ENCODE results near the gene VPS4B. TPM values are rescaled to one million over a fixed set of nuclear protein-coding genes. Genes with fewer than 3 reads are reported as not detected.
"Not testable (repeated sequence)": the region's sequence is repeated elsewhere in the genome, so short reads cannot be mapped to it uniquely, and the experiment has no call there.

The VPS4B gene
- polyA plus RNA-seq: 10 to 100 TPM; 10.8 to 23.6 (median 17.5) TPM

DNA sequence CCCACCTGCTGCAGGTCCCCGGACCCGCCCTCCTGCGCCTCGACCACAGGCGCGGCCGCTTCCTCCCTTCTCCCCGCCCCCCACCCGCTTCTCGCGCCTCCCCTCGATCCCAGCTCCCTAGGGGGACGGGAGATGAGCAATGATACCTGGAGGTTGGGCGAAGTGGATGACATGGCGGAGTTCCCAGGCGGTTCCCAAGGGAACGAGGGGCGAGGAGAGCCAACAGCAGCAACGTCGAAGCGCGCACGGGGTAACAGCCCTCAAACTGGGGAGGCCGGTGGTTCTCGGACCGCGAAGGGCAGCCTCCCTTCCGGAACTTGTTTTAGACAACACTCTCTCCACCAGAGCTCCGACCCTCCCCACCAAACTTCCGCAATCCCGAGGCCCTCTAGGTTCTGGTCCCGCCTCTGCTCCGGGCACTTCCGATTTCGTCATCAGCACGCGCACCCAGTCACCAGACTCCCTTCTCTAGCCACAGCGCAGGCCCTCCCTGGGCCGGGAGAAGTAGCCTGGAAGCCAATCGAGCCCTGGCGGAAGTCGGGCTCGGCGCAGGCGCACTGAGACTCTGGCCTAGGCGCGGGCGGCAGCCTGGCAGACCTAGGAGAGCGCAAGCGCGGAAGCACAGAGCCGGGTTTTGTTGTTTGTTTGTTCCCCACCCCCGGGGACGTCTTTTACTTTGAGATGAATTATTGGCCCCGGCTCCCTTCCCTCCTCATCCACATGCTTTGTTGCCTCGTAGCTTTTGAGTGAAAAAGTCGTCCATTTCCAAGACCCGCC lies at the start of gene VPS4B:
Gene VPS4B (minus strand): TSS at position 390 of the 777 bp plus-strand sequence. CDS start 217 bp downstream, at position 173.
- WGBS, 3 donors: 0 to 1% (median 0%) methylated on average over 57 to 58 of the region's 58 CpGs

DNA sequence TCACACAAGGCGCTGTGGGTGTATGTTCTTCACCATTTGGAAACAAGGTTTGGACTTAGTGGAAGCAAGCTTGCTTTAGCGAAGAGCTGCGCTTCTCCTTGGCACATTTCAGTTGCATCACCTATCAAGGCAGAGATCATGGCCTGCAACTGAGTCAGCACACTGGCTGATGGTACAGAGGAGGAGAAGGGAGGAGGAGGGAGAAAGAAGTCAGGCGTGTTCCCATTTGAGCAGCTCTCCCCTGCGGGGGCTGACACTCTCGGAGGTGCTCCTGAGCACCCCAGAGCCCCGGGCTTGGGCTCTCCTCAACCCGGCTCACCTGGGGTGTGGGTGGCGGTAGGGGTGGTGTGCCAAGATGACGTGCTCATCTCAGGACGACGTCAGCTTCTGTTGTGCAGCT lies 48.5 kb upstream of the VPS4B start:
- H3K27ac ChIP-seq (ENCODE audit: low read depth, low read length): no peak overlapping the region
- WGBS, 3 donors: 81 to 91% (median 84%) methylated on average over 11 to 12 of the region's 12 CpGs

More for the DNA sequence above, at the start of gene VPS4B:
- H3K27ac ChIP-seq (ENCODE audit: low read depth, low read length): peak within 1 kb of the TSS; percentile 29

DNA sequence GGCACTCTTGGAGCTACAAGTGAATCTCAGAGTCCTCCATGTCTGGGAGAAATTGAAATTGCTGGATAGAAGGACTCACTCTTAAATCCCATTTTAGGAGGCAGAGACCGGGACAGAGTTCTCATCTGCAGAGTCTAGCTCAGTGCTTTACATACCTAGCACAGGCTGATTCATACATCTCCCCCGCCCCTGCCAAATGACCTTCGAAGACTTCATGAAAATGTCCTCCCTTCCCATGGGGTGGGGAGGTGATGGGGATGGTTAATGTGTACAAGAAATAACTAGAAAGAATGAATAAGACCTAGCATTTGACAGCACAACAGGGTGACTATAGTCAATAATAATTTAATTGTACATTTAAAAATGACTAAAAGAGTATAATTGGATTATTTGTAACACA lies 46.3 kb upstream of the VPS4B start:
- WGBS, 3 donors: 88 to 95% (median 95%) methylated on average over 3 of the region's 3 CpGs
- no peak overlapping the region for H3K27ac ChIP-seq (ENCODE audit: low read depth, low read length)

DNA sequence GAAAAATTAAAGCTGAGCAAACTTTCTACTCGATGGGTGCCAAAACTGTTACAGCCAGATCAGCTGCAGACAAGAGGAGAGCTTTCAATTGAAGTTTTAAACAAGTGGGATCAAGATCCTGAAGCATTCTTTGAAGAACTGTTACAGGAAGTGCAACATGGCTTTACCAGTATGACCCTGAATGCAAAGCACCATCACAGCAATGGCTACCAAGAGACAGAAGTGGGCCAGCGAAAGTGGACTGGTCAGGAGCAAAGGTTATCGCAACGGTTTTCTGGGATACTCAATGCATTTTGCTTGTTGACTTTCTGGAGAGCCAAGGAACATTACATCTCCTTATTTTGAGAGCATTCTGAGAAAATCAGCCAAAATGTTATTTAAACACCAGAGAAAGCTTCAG lies 45.4 kb upstream of the VPS4B start:
- no peak overlapping the region for H3K27ac ChIP-seq (ENCODE audit: low read depth, low read length)
- WGBS, 3 donors: 58 to 88% (median 86%) methylated on average over 4 of the region's 4 CpGs

DNA sequence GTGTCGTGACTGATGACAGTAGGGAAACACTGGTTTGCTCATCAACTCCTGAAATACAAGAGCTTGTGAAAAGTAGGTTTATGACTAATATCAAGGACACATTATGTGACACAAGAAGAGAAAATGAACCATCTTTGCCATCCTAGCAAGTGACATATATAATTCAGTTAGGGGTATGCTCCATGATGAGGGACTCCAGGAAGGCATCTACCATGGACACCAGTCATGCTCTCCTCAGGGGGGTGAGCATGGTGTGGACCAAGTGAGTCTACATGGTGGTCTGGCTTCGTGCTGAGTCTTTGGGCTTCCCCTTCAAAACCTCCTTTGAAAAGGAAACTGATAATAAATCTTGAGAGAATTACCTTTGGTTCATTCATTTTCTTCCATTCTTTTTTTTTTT lies 42.8 kb upstream of the VPS4B start:
- WGBS, 3 donors: 63 to 68% (median 67%) methylated on average over 2 of the region's 2 CpGs
- no peak overlapping the region for H3K27ac ChIP-seq (ENCODE audit: low read depth, low read length)

DNA sequence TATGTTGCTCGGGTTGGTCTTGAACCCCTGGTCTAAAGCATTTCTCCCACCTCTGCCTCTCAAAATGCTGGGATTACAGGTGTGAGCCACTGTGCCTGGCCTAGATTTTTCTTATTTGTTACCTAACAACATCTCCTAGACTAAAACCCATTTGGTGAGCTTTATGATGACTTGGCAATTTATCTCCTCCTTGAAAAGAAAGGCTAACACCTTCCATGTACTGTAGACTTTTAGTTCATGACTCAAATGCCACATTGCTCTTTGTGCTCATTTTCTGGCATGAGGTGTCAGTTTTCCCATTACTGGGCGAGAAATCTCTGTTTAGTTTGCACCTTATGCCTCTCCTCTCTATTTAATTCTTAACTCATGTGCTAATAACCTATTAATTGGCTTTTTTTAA lies 42.2 kb upstream of the VPS4B start:
- 89 to 95% (median 93%) methylated on average over 2 of the region's 2 CpGs for WGBS, 3 donors

DNA sequence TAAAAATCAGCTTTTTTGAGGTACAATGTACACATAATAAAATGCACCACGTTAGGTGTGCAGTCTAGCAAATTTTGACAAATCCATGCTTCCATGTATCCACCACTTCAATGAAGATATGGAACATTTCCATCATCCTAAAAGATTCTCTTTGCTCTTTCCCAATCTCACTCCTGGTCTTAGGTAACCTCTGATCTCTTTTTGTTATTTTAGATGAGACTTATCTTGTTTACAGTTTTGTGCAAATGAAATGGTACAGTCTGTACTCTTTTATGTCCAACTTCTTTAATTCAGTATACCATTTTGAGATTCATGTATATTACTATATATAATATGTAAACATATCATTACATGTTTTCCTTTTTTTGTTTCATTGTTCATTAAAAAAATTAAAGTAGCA lies 38.1 kb upstream of the VPS4B start:
- no peak overlapping the region for H3K27ac ChIP-seq (ENCODE audit: low read depth, low read length)
- WGBS, 3 donors: 64 to 69% (median 66%) methylated on average over 1 of the region's 1 CpG

More for the DNA sequence above, 42.2 kb upstream of the VPS4B start:
- H3K27ac ChIP-seq (ENCODE audit: low read depth, low read length): no peak overlapping the region

DNA sequence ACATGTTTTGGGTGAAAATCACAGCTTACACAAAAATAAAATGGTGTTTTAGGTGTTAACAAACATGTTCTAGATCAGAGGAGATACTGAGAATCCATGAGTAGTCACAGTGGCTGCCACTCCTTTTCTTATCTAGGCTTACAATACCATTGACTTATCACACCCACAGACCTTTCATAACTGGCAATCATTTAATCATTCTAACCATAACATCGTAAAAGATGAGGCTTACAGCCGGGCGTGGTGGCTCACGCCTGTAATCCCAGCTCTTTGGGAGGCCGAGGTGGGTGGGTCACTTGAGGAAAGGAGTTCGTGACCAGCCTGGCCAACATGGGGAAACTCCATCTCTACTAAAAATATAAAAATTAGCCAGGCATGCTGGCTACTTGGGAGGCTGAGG lies 35.7 kb upstream of the VPS4B start:
- 72 to 85% (median 85%) methylated on average over 6 of the region's 6 CpGs for WGBS, 3 donors
- H3K27ac ChIP-seq (ENCODE audit: low read depth, low read length): no peak overlapping the region

DNA sequence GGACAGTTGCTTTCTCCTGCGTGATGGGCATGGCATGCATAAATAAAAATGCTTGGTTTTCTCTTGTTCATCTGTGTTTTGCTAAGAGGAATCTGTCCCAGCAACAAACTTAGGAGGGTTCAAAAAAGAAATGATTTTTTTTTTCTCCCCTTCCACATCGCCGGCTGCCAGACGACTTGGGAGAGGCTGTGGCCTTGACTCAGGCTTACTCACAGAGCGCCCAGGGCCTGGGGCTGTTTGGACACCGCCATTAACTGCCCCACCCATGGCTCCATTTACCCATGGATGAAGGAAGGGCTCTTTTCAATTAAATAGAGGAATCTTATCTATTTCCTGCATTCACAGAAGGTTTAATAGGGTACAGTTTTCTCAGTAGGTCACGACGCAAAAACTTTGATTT lies 32.2 kb upstream of the VPS4B start:
- H3K27ac ChIP-seq (ENCODE audit: low read depth, low read length): no peak overlapping the region
- WGBS, 3 donors: 92 to 96% (median 93%) methylated on average over 8 of the region's 8 CpGs

DNA sequence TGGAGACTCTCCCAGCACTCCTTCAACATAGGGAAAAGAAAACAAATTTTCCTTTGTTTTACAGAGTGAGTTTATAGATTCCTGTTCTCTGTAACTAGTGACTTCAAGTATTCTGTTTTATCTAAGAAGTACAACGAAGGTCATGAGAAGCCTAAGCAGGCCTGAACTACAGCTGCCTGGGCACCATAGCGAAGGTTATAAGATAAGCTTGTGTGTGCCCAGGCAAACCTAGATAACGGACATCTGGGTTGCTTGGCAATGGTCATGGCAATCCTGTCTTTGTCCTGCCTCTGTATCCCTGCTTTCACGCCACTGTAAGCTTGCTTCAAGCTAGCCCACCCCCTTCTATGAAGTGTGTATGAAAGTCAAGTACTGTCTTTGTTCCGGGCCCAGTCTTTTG lies 30.5 kb upstream of the VPS4B start:
- 36 to 87% (median 72%) methylated on average over 5 of the region's 5 CpGs for WGBS, 3 donors
- H3K27ac ChIP-seq (ENCODE audit: low read depth, low read length): not testable (repeated sequence)

DNA sequence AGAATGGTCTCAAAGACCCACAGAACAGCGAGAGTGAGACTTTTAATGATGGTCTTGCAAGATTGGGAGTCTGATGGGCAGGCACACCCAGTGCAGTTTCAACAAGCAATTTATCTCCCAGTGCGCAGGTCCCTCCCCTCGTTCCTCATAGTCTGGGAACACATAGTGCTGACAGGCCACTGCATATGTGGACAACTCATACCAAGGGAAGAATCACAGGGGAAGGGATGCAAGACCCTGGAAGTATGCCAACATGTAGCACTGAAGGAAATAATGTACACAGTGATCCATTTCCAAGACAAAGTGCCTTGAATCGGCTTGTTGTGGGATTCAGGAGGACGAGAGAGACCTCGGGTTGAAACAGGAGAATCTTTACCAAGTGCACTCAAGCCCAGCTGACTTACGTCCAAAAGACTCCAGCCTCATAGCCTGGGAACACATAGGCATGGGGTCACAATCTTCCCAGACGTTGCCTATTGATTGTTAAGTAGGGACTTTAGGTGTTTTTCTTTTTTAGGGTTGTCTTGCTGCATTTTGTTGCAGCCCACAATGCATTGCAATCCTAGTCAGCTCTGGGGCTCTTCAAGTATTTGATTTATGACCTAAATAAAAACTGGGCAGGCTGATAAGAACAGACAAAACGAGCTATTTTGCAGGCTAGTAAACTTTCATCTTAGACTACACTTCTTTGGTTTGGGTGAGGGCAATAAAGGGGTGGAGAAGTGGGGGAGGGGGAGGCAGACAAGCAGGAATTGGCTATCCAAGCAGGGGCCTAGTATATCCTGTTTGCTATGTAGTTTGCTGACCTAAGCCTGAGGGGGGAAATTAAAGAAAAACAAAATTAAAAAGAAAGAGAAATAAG lies 29.8 kb upstream of the VPS4B start:
- WGBS, 3 donors: 48 to 53% (median 51%) methylated on average over 9 of the region's 9 CpGs
- H3K27ac ChIP-seq (ENCODE audit: low read depth, low read length): no peak overlapping the region

DNA sequence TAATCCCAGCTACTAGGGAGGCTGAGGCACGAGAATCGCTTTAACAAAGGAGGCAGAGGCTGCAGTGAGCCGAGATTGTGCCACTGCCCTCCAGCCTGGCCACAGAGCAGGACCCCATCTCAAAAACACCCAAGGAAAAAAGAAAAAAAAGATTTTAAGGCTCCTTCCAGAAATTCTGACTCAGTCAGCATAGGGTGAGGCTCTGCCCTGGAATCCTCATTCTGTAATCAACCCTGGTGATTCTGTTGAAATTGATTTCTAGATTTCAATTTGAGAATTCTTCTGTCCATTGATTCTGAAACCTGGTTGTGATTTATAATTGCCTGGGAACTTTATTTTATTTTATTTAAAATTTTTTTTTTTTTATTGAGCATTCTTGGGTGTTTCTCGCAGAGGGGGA lies 27.1 kb upstream of the VPS4B start:
- 89 to 90% (median 90%) methylated on average over 4 of the region's 4 CpGs for whole genome bisulfite sequencing, 3 donors
- no peak overlapping the region for H3K27ac ChIP-seq (ENCODE audit: low read depth, low read length)

DNA sequence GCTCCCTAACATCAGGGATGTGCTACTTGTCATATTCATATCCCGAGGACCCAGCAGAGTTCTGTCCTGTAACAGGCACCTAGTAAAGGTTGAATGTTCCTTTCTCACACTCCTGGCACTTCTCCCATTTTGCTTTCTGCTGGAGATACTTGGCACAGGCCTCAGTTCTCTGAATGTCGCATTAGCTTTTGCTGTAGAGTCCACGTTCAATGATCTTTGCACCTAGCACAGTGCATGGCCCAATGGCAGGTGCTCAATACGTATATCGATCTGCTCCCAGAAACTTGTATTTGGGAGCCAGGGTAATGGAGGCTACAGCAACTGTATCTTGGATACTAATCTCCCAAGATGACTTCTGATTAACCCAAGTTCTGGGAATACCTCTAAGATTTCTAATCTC lies 24.8 kb upstream of the VPS4B start:
- no peak overlapping the region for H3K27ac ChIP-seq (ENCODE audit: low read depth, low read length)
- 71 to 93% (median 90%) methylated on average over 5 of the region's 5 CpGs for WGBS, 3 donors

DNA sequence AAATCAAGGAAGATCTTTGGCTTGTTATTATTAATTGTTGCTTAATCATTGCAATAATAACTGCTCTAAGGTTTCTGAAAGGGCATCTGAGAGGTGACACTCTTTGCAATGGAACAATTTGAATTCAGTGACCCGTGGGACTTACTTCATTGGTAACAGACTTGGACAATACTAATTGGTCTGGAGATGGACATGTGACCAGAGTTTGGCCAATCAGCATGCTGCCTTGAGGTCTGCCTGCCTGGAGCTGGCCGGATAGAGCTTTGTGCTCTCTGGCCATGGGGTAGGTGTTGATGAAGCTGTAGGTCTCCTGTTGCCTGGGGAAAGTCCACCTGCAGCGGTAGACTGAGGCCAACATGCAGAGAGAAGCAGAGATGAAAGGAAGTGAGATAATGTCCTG lies 24.0 kb upstream of the VPS4B start:
- WGBS, 3 donors: 92 to 95% (median 93%) methylated on average over 3 of the region's 3 CpGs
- no peak overlapping the region for H3K27ac ChIP-seq (ENCODE audit: low read depth, low read length)

DNA sequence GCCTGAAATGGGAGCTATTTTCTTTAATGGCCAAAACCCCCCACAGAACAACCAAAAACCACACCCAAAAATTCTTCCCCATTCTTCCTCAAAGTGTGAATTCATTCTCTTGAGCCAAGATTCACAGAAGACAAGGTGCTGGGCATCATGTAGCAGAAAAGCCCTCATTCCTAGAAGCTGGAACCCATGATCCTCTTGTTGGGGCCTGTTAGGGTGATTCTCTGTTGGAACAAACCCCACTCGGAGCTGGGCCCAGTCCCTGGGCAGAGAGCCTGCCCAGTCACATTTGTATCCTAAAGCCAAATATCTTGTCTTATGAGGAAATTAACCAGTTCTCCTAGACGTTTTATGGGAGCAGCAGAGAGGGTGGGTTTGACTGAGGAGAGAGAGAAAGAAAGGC lies 22.8 kb upstream of the VPS4B start:
- no peak overlapping the region for H3K27ac ChIP-seq (ENCODE audit: low read depth, low read length)
- WGBS, 3 donors: 44 to 74% (median 63%) methylated on average over 2 of the region's 2 CpGs

DNA sequence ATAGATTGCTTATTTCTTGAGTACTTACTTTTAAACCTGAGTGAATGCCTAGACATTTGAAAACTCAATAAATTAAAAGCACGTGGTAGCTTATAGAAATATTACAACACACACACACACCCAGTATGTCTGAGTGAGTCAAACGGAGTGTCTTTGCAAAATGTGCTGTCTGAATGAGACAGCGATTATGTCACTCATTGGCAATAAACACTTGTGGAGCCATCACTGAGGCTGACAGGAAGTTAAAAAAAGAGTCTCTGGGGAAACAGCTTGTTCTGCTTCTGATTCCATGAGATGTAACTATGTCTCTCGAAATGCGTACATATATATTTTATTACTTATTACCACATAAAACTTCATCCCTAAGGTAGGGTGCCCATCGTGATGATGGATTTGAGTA lies 22.3 kb upstream of the VPS4B start:
- whole genome bisulfite sequencing, 3 donors: 30 to 70% (median 32%) methylated on average over 6 of the region's 6 CpGs
- H3K27ac ChIP-seq (ENCODE audit: low read depth, low read length): no peak overlapping the region

DNA sequence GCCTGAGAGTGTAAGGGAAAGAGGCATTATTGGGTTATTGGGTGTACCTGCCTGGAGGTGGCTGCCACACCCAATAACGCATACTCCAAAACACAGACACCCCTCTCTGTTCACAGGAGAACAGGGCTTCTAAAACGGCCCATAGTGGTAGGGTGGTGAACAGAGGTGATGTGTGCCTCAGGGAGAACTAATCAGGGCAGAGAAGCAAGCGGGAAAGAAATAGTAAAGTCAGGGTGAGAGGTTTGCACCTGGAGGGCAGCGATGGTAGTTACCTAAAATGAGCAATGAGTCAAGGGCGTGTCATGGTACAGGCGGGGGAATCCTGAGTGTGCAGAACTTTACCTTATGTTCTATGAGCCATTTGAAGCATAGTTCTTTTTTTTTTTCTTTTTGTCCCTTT lies 21.6 kb upstream of the VPS4B start:
- 82 to 98% (median 95%) methylated on average over 6 of the region's 6 CpGs for WGBS, 3 donors
- H3K27ac ChIP-seq (ENCODE audit: low read depth, low read length): no peak overlapping the region

DNA sequence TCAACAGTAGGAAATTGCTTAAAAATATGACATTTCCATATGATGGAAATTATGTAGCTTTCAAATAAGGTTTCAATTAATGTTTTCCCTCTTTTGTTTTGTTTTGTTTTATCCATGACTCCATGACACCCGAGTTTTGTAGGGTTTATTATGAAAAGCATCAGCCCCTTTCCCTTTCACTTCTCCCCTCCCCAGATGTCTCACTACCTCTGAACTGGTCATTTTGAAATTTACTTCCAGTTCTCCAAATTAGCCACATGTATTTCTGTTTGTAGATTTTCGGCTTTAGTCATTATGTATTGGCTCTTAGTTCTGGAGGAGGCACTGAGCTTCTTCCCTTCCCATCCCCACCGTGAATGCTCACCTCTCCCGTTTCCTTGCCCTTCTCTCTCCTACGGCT lies 18.6 kb upstream of the VPS4B start:
- 56 to 61% (median 57%) methylated on average over 5 of the region's 5 CpGs for WGBS, 3 donors
- H3K27ac ChIP-seq (ENCODE audit: low read depth, low read length): no peak overlapping the region

DNA sequence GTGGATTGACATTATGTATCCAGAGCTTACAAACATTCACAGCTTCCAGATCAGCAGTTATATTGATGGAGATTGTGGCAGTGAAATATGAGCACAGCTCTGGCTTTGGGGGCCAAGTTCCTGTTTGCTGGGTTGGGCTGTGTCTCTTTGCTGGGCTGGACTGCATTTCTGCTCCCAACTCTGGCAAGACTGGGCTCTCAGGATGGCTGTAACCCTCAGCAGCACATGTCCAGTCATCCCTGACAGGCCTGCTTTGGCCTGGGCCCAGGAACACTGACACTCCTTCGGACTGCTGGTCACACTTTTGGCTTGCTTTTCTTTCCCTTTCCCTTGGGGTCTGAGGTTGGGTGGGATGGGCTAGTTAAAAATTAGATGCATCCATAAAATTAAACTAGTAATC lies 17.9 kb upstream of the VPS4B start:
- H3K27ac ChIP-seq (ENCODE audit: low read depth, low read length): no peak overlapping the region
- 33 to 53% (median 40%) methylated on average over 1 of the region's 1 CpG for WGBS, 3 donors

DNA sequence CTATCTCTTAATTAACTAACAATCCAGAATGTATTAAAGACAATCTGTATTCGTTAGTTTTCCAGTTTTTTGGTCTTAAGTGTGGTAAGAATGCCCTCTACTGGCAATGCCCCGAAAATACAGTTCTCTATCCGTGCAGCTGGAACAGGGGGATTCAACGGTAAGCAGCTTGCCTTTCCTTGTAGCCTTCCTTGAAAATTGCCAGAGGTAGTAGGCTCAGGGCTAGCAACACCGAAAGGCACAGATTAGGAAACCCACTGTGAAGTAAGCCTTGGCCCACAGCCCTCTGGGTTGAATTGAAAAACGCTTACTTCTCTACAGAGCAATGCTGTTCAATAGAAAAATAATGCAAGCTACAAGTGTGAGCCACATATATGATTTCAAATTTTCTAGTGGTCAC lies 17.1 kb upstream of the VPS4B start:
- no peak overlapping the region for H3K27ac ChIP-seq (ENCODE audit: low read depth, low read length)
- WGBS, 3 donors: 1 to 2% (median 2%) methylated on average over 6 of the region's 6 CpGs
